ENCODE results near the gene GART.

GART gene

GRCh38 chr21:33567914-33568313, 26.0 kb upstream of the GART start:
- no peak overlapping the region for H3K4me3 ChIP-seq (ENCODE audit: low read depth, low read length)
- no peaks in the 10 kb centered on the region for H3K27me3 ChIP-seq (ENCODE audit: insufficient read depth, low read depth, severe bottlenecking)
- no peaks in the 10 kb centered on the region for H3K9me3 ChIP-seq (ENCODE audit: severe bottlenecking)
- no peak overlapping the region for H3K27ac ChIP-seq
- TF ChIP-seq CTCF (IDR thresholded peaks at IDR 0.05; ENCODE audit: low read depth, low read length) = no peak
- peaks cover 79% of the 10 kb centered on the region for H3K36me3 ChIP-seq
- no peak for DNase-seq

- no peaks in the 10 kb centered on the region for H3K9me3 ChIP-seq (ENCODE audit: severe bottlenecking)
- H3K27ac ChIP-seq = no peak overlapping the region
- H3K4me3 ChIP-seq (ENCODE audit: low read depth, low read length) = no peak overlapping the region
- TF ChIP-seq CTCF (IDR thresholded peaks at IDR 0.05; ENCODE audit: low read depth, low read length) = no peak
- H3K27me3 ChIP-seq (ENCODE audit: insufficient read depth, low read depth, severe bottlenecking) = no peaks in the 10 kb centered on the region
- peaks cover 78% of the 10 kb centered on the region for H3K36me3 ChIP-seq
- DNase-seq = no peak
Measured at GRCh38 chr21:33566514-33566913, 24.6 kb upstream of the GART start.

GRCh38 chr21:33562389-33562788, 20.5 kb upstream of the GART start:
- DNase-seq = no peak
- Histone ChIP-seq H3K36me3 (peaks cover 76% of the 10 kb centered on the region), H3K27me3 (ENCODE audit: insufficient read depth, low read depth, severe bottlenecking) (no peaks in the 10 kb centered on the region), H3K9me3 (ENCODE audit: severe bottlenecking) (no peaks in the 10 kb centered on the region), H3K27ac (no peak overlapping the region), H3K4me3 (ENCODE audit: low read depth, low read length) (no peak overlapping the region)
- TF ChIP-seq CTCF (IDR thresholded peaks at IDR 0.05; ENCODE audit: low read depth, low read length) = no peak

- TF ChIP-seq CTCF (IDR thresholded peaks at IDR 0.05; ENCODE audit: low read depth, low read length) = no peak
- Histone ChIP-seq H3K9me3 (ENCODE audit: severe bottlenecking) (no peaks in the 10 kb centered on the region), H3K4me3 (ENCODE audit: low read depth, low read length) (no peak overlapping the region), H3K27me3 (ENCODE audit: insufficient read depth, low read depth, severe bottlenecking) (no peaks in the 10 kb centered on the region), H3K36me3 (peaks cover 76% of the 10 kb centered on the region), H3K27ac (no peak overlapping the region)
- no peak for DNase-seq
Measured at GRCh38 chr21:33561373-33561772, 19.5 kb upstream of the GART start.

- Histone ChIP-seq H3K27ac (no peak overlapping the region), H3K4me3 (ENCODE audit: low read depth, low read length) (no peak overlapping the region), H3K27me3 (ENCODE audit: insufficient read depth, low read depth, severe bottlenecking) (no peaks in the 10 kb centered on the region), H3K36me3 (peaks cover 77% of the 10 kb centered on the region), H3K9me3 (ENCODE audit: severe bottlenecking) (no peaks in the 10 kb centered on the region)
- DNase-seq = no peak
- no peak for TF ChIP-seq CTCF (IDR thresholded peaks at IDR 0.05; ENCODE audit: low read depth, low read length)
Measured at GRCh38 chr21:33560965-33561364, 19.0 kb upstream of the GART start.

- no peak for DNase-seq
- H3K4me3 ChIP-seq (ENCODE audit: low read depth, low read length) = no peak overlapping the region
- H3K27me3 ChIP-seq (ENCODE audit: insufficient read depth, low read depth, severe bottlenecking) = no peaks in the 10 kb centered on the region
- H3K36me3 ChIP-seq = peaks cover 87% of the 10 kb centered on the region
- H3K9me3 ChIP-seq (ENCODE audit: severe bottlenecking) = no peaks in the 10 kb centered on the region
- no peak overlapping the region for H3K27ac ChIP-seq
- TF ChIP-seq CTCF (IDR thresholded peaks at IDR 0.05; ENCODE audit: low read depth, low read length) = no peak
Measured at GRCh38 chr21:33559813-33560212, 17.9 kb upstream of the GART start.

Data from WERI-Rb-1 (cell line).